HepG2 (cell line): ENCODE results near the gene TMEM183A. TPM values are rescaled to one million over a fixed set of nuclear protein-coding genes. Genes with fewer than 3 reads are reported as not detected.

Experiments
- CEBPZ ChIP-seq: IDR thresholded peaks from 2 replicates; pipeline ENCODE4 v1.6.1; 2012; ENCODE audit warnings: low read length, improper control_type of control experiment
- DMAP1 ChIP-seq: IDR thresholded peaks from 2 replicates; pipeline ENCODE4 v1.6.1; 2016
- ISX ChIP-seq: sonication (generic); formaldehyde crosslinking; conservative IDR thresholded peaks from 2 replicates; pipeline ENCODE4 v1.5.0; 2020; ENCODE audit warnings: missing genetic modification reagents
- KDM4B ChIP-seq: sonication (generic); formaldehyde crosslinking; IDR thresholded peaks from 2 replicates; pipeline ENCODE4 v1.4.0; 2020; ENCODE audit warnings: missing genetic modification reagents
- NFATC3 ChIP-seq: sonication (generic); formaldehyde crosslinking; IDR thresholded peaks from 2 replicates; pipeline ENCODE4 v1.5.1; 2020; ENCODE audit warnings: mild to moderate bottlenecking, missing genetic modification reagents
- SOX13 ChIP-seq, 3 experiments: fragments of 450-650 bp in 1 of 3; sonication (generic) in 1 of 3; formaldehyde crosslinking in 1 of 3; IDR thresholded peaks in 2 of 3; conservative IDR thresholded peaks in 1 of 3; 2 replicates each; pipeline versions ENCODE4 v1.5.0 to v1.6.1; 2016 to 2020; ENCODE audit warnings: antibody characterized with exemption in 1 of 3, mild to moderate bottlenecking in 1 of 3, missing compliant biosample characterization in 1 of 3, missing genetic modification reagents in 1 of 3, moderate library complexity in 1 of 3
- ZBTB42 ChIP-seq: sonication (generic); formaldehyde crosslinking; IDR thresholded peaks from 2 replicates; pipeline ENCODE4 v1.5.0; 2020; ENCODE audit warnings: mild to moderate bottlenecking, missing genetic modification reagents
- ZFP82 ChIP-seq: sonication (generic); formaldehyde crosslinking; IDR thresholded peaks from 2 replicates; pipeline ENCODE4 v1.5.1; 2020; ENCODE audit warnings: mild to moderate bottlenecking, missing genetic modification reagents, borderline replicate concordance
- ZNF234 ChIP-seq: sonication (generic); formaldehyde crosslinking; conservative IDR thresholded peaks from 2 replicates; pipeline ENCODE4 v1.5.1; 2020; ENCODE audit warnings: mild to moderate bottlenecking, missing genetic modification reagents
- ZNF674 ChIP-seq: sonication (generic); formaldehyde crosslinking; IDR thresholded peaks from 2 replicates; pipeline ENCODE4 v1.5.0; 2020; ENCODE audit warnings: low read depth, mild to moderate bottlenecking, missing genetic modification reagents
- ZNF7 ChIP-seq: IDR thresholded peaks from 2 replicates; pipeline ENCODE4 v1.6.1; 2016; ENCODE audit warnings: missing biosample characterization, missing genetic modification reagents
- ZNF788 ChIP-seq: sonication (generic); formaldehyde crosslinking; IDR thresholded peaks from 2 replicates; pipeline ENCODE4 v1.5.0; 2020; ENCODE audit warnings: mild to moderate bottlenecking, missing genetic modification reagents, borderline replicate concordance
- polyA plus RNA-seq, 8 experiments: library from polyadenylated mRNA; depleted of rRNA in 3 of 8; stranded (reverse) in 7 of 8; unstranded in 1 of 8; fragments of >200 nt; fragmentation: Illumina TruSeq in 4 of 8; extraction: Trizol in 4 of 8; gene quantifications; 2 replicates each; pipeline versions ENCODE4 v1.2.1 to v1.2.3, GENCODE V29; 2011 to 2016; ENCODE audit warnings: low read depth in 4 of 8, missing spikeins in 1 of 8, mixed read lengths in 1 of 8; ENCODE audit not compliant: insufficient read depth in 1 of 8
- total RNA-seq, 5 experiments: library from RNA; depleted of rRNA; stranded (reverse); fragments of >200 nt; fragmentation: Illumina TruSeq; extraction: Trizol; gene quantifications; 2 replicates each; pipeline ENCODE4 v1.2.3, GENCODE V29; 2016; ENCODE audit warnings: low read depth in 1 of 5

TMEM183A gene
- total and polyA plus RNA-seq, 2 of the 13 experiments (the other 11 are each of a cell fraction or from before 2014, with no cell fraction given): 59.7 to 82.0 TPM

- no peak for TF ChIP-seq ZNF7 (CRISPR knock-in tag)
- no peak for TF ChIP-seq ZBTB42 (CRISPR knock-in tag)
- TF ChIP-seq ZNF788 (CRISPR knock-in tag): no peak
- no peak for TF ChIP-seq NFATC3 (CRISPR knock-in tag)
- no peak for TF ChIP-seq ZNF674 (CRISPR knock-in tag)
- TF ChIP-seq KDM4B (CRISPR knock-in tag): no peak
- no peak for TF ChIP-seq ZFP82 (CRISPR knock-in tag)
- TF ChIP-seq ZNF234 (CRISPR knock-in tag): no peak
- no peak for TF ChIP-seq ISX (CRISPR knock-in tag)
- TF ChIP-seq CEBPZ: no peak
- no peak for TF ChIP-seq DMAP1 (CRISPR knock-in tag)
- TF ChIP-seq SOX13 (IDR thresholded peaks at IDR 0.05): no peak
- TF ChIP-seq SOX13 (CRISPR knock-in tag; conservative IDR thresholded peaks at IDR 0.05 in 1 of 2, IDR thresholded peaks at IDR 0.05 in 1 of 2): no peak
These were observed 29.4 kb downstream of the TMEM183A start (continued) for GRCh38 chr1:203036537-203036936.
